Measurements from ENCODE around the gene CIDEB. TPM values are rescaled to one million over a fixed set of nuclear protein-coding genes. Genes with fewer than 3 reads are reported as not detected.

Gene CIDEB
- polyA plus RNA-seq, 3 donors: 36.4 to 126 (median 63.8) TPM

DNA sequence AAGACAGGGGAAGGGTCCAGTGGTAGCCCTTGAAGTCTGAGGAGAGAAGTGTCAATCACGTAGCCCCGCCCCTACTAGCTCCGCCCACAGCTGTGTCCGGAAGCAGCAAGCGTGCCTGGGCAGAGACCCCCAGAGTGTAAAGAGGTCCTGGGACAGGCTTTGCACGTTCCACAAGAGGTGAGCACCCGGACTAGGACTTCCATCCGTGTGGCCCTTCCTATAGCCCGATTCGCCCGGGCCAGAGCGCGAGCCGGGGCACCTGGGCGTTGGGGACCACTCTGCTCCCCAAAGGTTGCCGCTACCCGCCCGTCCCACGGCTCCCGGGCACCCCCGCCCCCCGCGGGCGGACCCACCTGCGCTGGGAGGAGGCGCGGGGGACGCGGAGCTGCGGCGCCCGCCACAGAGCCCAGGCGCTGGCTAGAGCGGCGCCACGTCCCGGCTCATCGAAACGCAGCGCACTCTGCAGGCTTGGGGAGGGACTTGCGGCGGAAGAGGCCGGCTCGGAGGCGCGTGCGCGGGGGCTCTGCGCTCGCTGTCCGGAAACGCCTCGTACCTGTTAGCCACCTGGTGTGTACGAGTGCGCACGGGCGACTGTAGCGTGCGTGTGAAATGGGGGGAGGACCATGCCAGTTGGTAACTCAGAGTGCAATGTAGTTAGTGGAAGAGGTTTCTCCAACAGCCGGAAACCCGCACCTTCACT is 36.5 kb downstream of the CIDEB start, which contains the start of gene RABGGTA:
RABGGTA (minus strand) TSS at position 464 of the 700 bp plus-strand sequence. CDS start 482 bp downstream, outside the sequence.
- peak; percentile 71 to 79 (median 75) for DNase-seq
- under 1% methylated on average over 53 of the region's 61 CpGs for WGBS (ENCODE audit: insufficient coverage)
- H3K9ac ChIP-seq (ENCODE audit: insufficient read depth, low read length, poor library complexity, severe bottlenecking): peak within 1 kb of the TSS; percentile 99
- H3K9me3 ChIP-seq (replicated peaks in 1 of 2; ENCODE audit: control insufficient read depth in 1 of 2, insufficient read depth in 1 of 2, low read length in 2 of 2): no peaks in the 10 kb centered on the region
- H3K79me2 ChIP-seq (ENCODE audit: insufficient read depth, low read length): peaks cover 47% of the 10 kb centered on the region
- Mint-ChIP-seq H3K9me3 (peaks cover 0 to 2% (median 0%) of the 10 kb centered on the region in 7 donors), H3K27me3 (ENCODE audit: low read depth in 3 of 3) (peaks cover 0 to 2% (median 0%) of the 10 kb centered on the region in 3 donors), H3K36me3 (peaks cover 35 to 39% of the 10 kb centered on the region in 2 donors), H3K4me1 (peaks cover 55% of the 10 kb centered on the region), H3K4me3 (peak within 1 kb of the TSS; percentile 89 to 94), H3K27ac (peak within 1 kb of the TSS; percentile 90 to 97 (median 96))
- H3K27me3 ChIP-seq (ENCODE audit: control insufficient read depth in 2 of 2, insufficient read depth in 2 of 2, low read length in 2 of 2): no peaks in the 10 kb centered on the region
- peak within 1 kb of the TSS; percentile 98 for H2AFZ ChIP-seq (ENCODE audit: insufficient read depth, low read depth, low read length, poor library complexity, severe bottlenecking)
- H3K4me2 ChIP-seq (replicated peaks; ENCODE audit: extremely low read depth, low read length, poor library complexity, severe bottlenecking): peak within 1 kb of the TSS; percentile 85
- TF ChIP-seq, protein P1, sequence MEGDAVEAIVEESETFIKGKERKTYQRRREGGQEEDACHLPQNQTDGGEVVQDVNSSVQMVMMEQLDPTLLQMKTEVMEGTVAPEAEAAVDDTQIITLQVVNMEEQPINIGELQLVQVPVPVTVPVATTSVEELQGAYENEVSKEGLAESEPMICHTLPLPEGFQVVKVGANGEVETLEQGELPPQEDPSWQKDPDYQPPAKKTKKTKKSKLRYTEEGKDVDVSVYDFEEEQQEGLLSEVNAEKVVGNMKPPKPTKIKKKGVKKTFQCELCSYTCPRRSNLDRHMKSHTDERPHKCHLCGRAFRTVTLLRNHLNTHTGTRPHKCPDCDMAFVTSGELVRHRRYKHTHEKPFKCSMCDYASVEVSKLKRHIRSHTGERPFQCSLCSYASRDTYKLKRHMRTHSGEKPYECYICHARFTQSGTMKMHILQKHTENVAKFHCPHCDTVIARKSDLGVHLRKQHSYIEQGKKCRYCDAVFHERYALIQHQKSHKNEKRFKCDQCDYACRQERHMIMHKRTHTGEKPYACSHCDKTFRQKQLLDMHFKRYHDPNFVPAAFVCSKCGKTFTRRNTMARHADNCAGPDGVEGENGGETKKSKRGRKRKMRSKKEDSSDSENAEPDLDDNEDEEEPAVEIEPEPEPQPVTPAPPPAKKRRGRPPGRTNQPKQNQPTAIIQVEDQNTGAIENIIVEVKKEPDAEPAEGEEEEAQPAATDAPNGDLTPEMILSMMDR (IDR thresholded peaks at IDR 0.05): peak; percentile 83
- H3K27ac ChIP-seq (ENCODE audit: low read depth in 1 of 2, low read length in 2 of 2): peak within 1 kb of the TSS; percentile 72 to 98
- H3K4me1 ChIP-seq (ENCODE audit: control insufficient read depth in 1 of 2, insufficient read depth in 2 of 2, low read length in 2 of 2): peaks cover 54 to 58% of the 10 kb centered on the region in 2 donors
- intact Hi-C loops (cut with micrococcal nuclease): loop anchor here in 1 of 2 donors (2.0 kb wide), 1 partner anchor 28 kb away; the partner anchor contains the start of gene TINF2
- H4K20me1 ChIP-seq (ENCODE audit: insufficient read depth, low read length): no peaks in the 10 kb centered on the region
- H3K36me3 ChIP-seq (replicated peaks in 1 of 2; ENCODE audit: control insufficient read depth in 1 of 2, insufficient read depth in 2 of 2, low read length in 2 of 2): peaks cover 37 to 40% of the 10 kb centered on the region in 2 donors
- peak within 1 kb of the TSS; percentile 71 to 97 (median 85) for H3K4me3 ChIP-seq (replicated peaks in 1 of 3; ENCODE audit: low read depth in 2 of 3, low read length in 3 of 3)

DNA sequence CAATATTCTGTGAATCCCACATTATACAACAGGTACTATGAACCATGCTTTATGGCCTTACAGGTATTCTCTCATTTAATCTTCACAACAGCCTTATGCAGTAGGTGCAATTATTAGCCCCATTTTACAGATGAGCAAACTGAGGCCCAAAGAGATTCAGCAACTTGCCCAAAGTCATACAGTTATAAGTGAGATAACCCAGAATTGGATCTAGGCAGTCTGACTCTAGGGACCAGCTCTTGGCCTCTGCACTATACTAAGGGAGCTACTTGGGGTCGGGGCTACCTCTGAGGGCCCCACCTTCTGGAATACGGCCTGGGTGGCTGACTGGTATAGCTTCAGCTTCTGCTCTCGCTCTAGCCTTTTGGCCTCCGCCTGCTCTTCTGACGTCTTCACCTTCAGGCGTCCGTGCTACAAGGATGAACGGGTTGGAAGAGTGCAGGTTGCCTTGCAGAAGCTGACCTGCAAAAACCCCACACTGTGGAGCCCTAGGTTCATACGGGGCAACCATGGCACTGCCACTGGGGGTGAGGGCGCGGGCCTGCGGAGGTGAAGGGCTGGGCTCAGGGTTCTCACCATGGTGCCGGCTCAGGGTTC is 37.1 kb downstream of the CIDEB start:
- Mint-ChIP-seq H3K9me3 (peaks cover 0 to 2% (median 0%) of the 10 kb centered on the region in 7 donors), H3K4me3 (peak overlapping the region; percentile 89 to 92), H3K4me1 (peaks cover 50% of the 10 kb centered on the region), H3K36me3 (peaks cover 40 to 46% of the 10 kb centered on the region in 2 donors), H3K27ac (peak overlapping the region; percentile 66 to 97 (median 96)), H3K27me3 (ENCODE audit: low read depth in 3 of 3) (peaks cover 0 to 2% (median 0%) of the 10 kb centered on the region in 3 donors)
- Histone ChIP-seq H4K20me1 (ENCODE audit: insufficient read depth, low read length) (no peaks in the 10 kb centered on the region), H2AFZ (ENCODE audit: insufficient read depth, low read depth, low read length, poor library complexity, severe bottlenecking) (peak overlapping the region; percentile 98), H3K27ac (ENCODE audit: low read depth in 1 of 2, low read length in 2 of 2) (peak overlapping the region; percentile 72 to 98), H3K27me3 (ENCODE audit: control insufficient read depth in 2 of 2, insufficient read depth in 2 of 2, low read length in 2 of 2) (no peaks in the 10 kb centered on the region), H3K79me2 (ENCODE audit: insufficient read depth, low read length) (peaks cover 40% of the 10 kb centered on the region), H3K4me2 (replicated peaks; ENCODE audit: extremely low read depth, low read length, poor library complexity, severe bottlenecking) (peak overlapping the region; percentile 85), H3K9ac (ENCODE audit: insufficient read depth, low read length, poor library complexity, severe bottlenecking) (peak overlapping the region; percentile 99), H3K4me3 (replicated peaks in 1 of 3; ENCODE audit: low read depth in 2 of 3, low read length in 3 of 3) (peak overlapping the region; percentile 71 to 97 (median 85)), H3K36me3 (replicated peaks in 1 of 2; ENCODE audit: control insufficient read depth in 1 of 2, insufficient read depth in 2 of 2, low read length in 2 of 2) (peaks cover 44 to 46% of the 10 kb centered on the region in 2 donors), H3K4me1 (ENCODE audit: control insufficient read depth in 1 of 2, insufficient read depth in 2 of 2, low read length in 2 of 2) (peaks cover 47 to 51% of the 10 kb centered on the region in 2 donors), H3K9me3 (replicated peaks in 1 of 2; ENCODE audit: control insufficient read depth in 1 of 2, insufficient read depth in 1 of 2, low read length in 2 of 2) (no peaks in the 10 kb centered on the region)
- no peak for DNase-seq
- intact Hi-C loops (cut with micrococcal nuclease): loop anchor here in 1 of 2 donors (2.0 kb wide), 1 partner anchor 28 kb away; the partner anchor contains the start of gene TINF2
- TF ChIP-seq, protein P1 (IDR thresholded peaks at IDR 0.05): no peak
- WGBS (ENCODE audit: insufficient coverage): 23% methylated on average over 12 of the region's 13 CpGs
